H1 (cell line): ENCODE data around the gene LSM2.

ENCODE experiments used
- NRF1 ChIP-seq: IDR thresholded peaks from 2 replicates; pipeline ENCODE4 v1.6.1; 2011; ENCODE audit warnings: mild to moderate bottlenecking, low read depth, low read length, improper control_type of control experiment
- USF2 ChIP-seq: IDR thresholded peaks from 2 replicates; pipeline ENCODE4 v1.6.1; 2011; ENCODE audit warnings: low read length, improper control_type of control experiment

- TF ChIP-seq NRF1 (no peak), USF2 (no peak)
Measured at GRCh38 chr6:31831350-31832215, 24.8 kb upstream of the LSM2 start.
